H9 (cell line): Measurements from ENCODE around the gene DSEL. TPM values are rescaled to one million over a fixed set of nuclear protein-coding genes. Genes with fewer than 3 reads are reported as not detected.

Source experiments
- DNase-seq: peaks from one replicate; pipeline ENCODE4 v3.0.0-alpha.2; 2017
- H2AFZ ChIP-seq: one replicate; pipeline ENCODE4 v1.6.1; 2013; ENCODE audit warnings: mild to moderate bottlenecking, low read length, control low read depth, moderate library complexity
- H2AK5ac ChIP-seq: 2 replicates; pipeline ENCODE4 v1.6.1; 2013; ENCODE audit warnings: low read length, control low read depth, mixed read lengths; ENCODE audit not compliant: insufficient read length
- H2BK120ac ChIP-seq: one replicate; pipeline ENCODE4 v1.6.1; 2013; ENCODE audit warnings: low read depth, mild to moderate bottlenecking, low read length, control low read depth, inconsistent platforms; ENCODE audit not compliant: poor library complexity, severe bottlenecking
- H2BK12ac ChIP-seq: 2 replicates; pipeline ENCODE4 v1.6.1; 2013; ENCODE audit warnings: low read length, control low read depth, mixed read lengths, low read depth; ENCODE audit not compliant: insufficient read length
- H2BK15ac ChIP-seq: 2 replicates; pipeline ENCODE4 v1.6.1; 2013; ENCODE audit warnings: low read depth, low read length, control low read depth
- H2BK20ac ChIP-seq: one replicate; pipeline ENCODE4 v1.6.1; 2013; ENCODE audit warnings: low read depth, mild to moderate bottlenecking, low read length, control low read depth, inconsistent platforms; ENCODE audit not compliant: poor library complexity, severe bottlenecking
- H2BK5ac ChIP-seq: 2 replicates; pipeline ENCODE4 v1.6.1; 2013; ENCODE audit warnings: low read length, control low read depth, mixed read lengths; ENCODE audit not compliant: insufficient read length
- H3K14ac ChIP-seq: 2 replicates; pipeline ENCODE4 v1.6.1; 2013; ENCODE audit warnings: low read length, control low read depth; ENCODE audit not compliant: insufficient read depth
- H3K18ac ChIP-seq: 2 replicates; pipeline ENCODE4 v1.6.1; 2013; ENCODE audit warnings: low read depth, mild to moderate bottlenecking, mixed read lengths, low read length, control low read depth; ENCODE audit not compliant: insufficient read length
- H3K23ac ChIP-seq: 2 replicates; pipeline ENCODE4 v1.6.1; 2013; ENCODE audit warnings: low read length, control low read depth, mixed read lengths, low read depth; ENCODE audit not compliant: insufficient read length
- H3K23me2 ChIP-seq: 2 replicates; pipeline ENCODE4 v1.6.1; 2013; ENCODE audit warnings: low read depth, mild to moderate bottlenecking, mixed read lengths, low read length, control low read depth; ENCODE audit not compliant: insufficient read length, poor library complexity, severe bottlenecking
- H3K27ac ChIP-seq: 2 replicates; pipeline ENCODE4 v1.5.1; 2013; ENCODE audit warnings: low read length, control low read depth, mixed read lengths, low read depth; ENCODE audit not compliant: insufficient read length
- H3K27me3 ChIP-seq: 2 replicates; pipeline ENCODE4 v1.6.1; 2013; ENCODE audit warnings: low read length, control low read depth, inconsistent platforms; ENCODE audit not compliant: insufficient read depth
- H3K4ac ChIP-seq: 2 replicates; pipeline ENCODE4 v1.6.1; 2013; ENCODE audit warnings: low read depth, mild to moderate bottlenecking, control low read depth, inconsistent platforms, low read length, moderate library complexity
- H3K4me1 ChIP-seq: 2 replicates; pipeline ENCODE4 v1.6.1; 2013; ENCODE audit warnings: low read length, control low read depth, inconsistent platforms; ENCODE audit not compliant: insufficient read depth
- H3K4me2 ChIP-seq: 2 replicates; pipeline ENCODE4 v1.6.1; 2013; ENCODE audit warnings: low read length, control low read depth, mixed read lengths; ENCODE audit not compliant: insufficient read length, insufficient read depth
- H3K56ac ChIP-seq: 2 replicates; pipeline ENCODE4 v1.6.1; 2013; ENCODE audit warnings: low read depth, mild to moderate bottlenecking, mixed read lengths, low read length, control low read depth; ENCODE audit not compliant: insufficient read length
- H3K79me1 ChIP-seq: 2 replicates; pipeline ENCODE4 v1.6.1; 2013; ENCODE audit warnings: low read depth, mild to moderate bottlenecking, moderate library complexity, low read length, control low read depth, inconsistent platforms; ENCODE audit not compliant: insufficient read depth, poor library complexity, severe bottlenecking
- H3K79me2 ChIP-seq: 2 replicates; pipeline ENCODE4 v1.6.1; 2013; ENCODE audit warnings: low read length, control low read depth, inconsistent platforms; ENCODE audit not compliant: insufficient read depth
- H3K9ac ChIP-seq: 2 replicates; pipeline ENCODE4 v1.6.1; 2013; ENCODE audit warnings: low read length, control low read depth, mixed read lengths; ENCODE audit not compliant: insufficient read length; ENCODE audit errors: extremely low read depth
- H3K9me3 ChIP-seq: one replicate; pipeline ENCODE4 v1.6.1; 2013; ENCODE audit warnings: low read depth, low read length, inconsistent platforms; ENCODE audit not compliant: control insufficient read depth
- H3T11ph ChIP-seq: one replicate; pipeline ENCODE4 v1.6.1; 2013; ENCODE audit warnings: mild to moderate bottlenecking, low read length, control low read depth, inconsistent platforms
- H4K20me1 ChIP-seq: one replicate; pipeline ENCODE4 v1.6.1; 2013; ENCODE audit not compliant: control insufficient read depth, insufficient read length, insufficient read depth
- H4K5ac ChIP-seq: 2 replicates; pipeline ENCODE4 v1.6.1; 2013; ENCODE audit warnings: low read depth, mild to moderate bottlenecking, mixed read lengths, low read length, control low read depth; ENCODE audit not compliant: insufficient read length
- H4K8ac ChIP-seq: replicated peaks from 2 replicates; pipeline ENCODE4 v1.6.1; 2013; ENCODE audit warnings: low read length, control low read depth, mixed read lengths, low read depth; ENCODE audit not compliant: insufficient read length
- H4K91ac ChIP-seq: 2 replicates; pipeline ENCODE4 v1.6.1; 2013; ENCODE audit warnings: low read depth, mild to moderate bottlenecking, moderate library complexity, mixed read lengths, low read length, control low read depth; ENCODE audit not compliant: insufficient read length
- H3K27ac Mint-ChIP-seq, 3 experiments: 2 replicates in 2 of 3; 3 replicates in 1 of 3; pipeline ENCODE4 v1.8.0; 2020 to 2021; ENCODE audit warnings: mixed read lengths in 3 of 3, mild to moderate bottlenecking in 1 of 3, moderate library complexity in 1 of 3
- H3K27me3 Mint-ChIP-seq: 2 replicates; pipeline ENCODE4 v1.8.0; 2021; ENCODE audit warnings: low read depth, mild to moderate bottlenecking, moderate library complexity, mixed read lengths
- H3K36me3 Mint-ChIP-seq, 3 experiments: 2 replicates in 2 of 3; 3 replicates in 1 of 3; pipeline ENCODE4 v1.8.0; 2020 to 2021; ENCODE audit warnings: low read depth in 3 of 3, mixed read lengths in 3 of 3; ENCODE audit not compliant: insufficient read depth in 1 of 3
- H3K4me1 Mint-ChIP-seq, 2 experiments: 2 replicates each; pipeline ENCODE4 v1.8.0; 2020; ENCODE audit warnings: mixed read lengths in 2 of 2
- H3K4me3 Mint-ChIP-seq, 2 experiments: 2 replicates in 1 of 2; 3 replicates in 1 of 2; pipeline ENCODE4 v1.8.0; 2020 to 2021; ENCODE audit warnings: mild to moderate bottlenecking in 2 of 2, mixed read lengths in 2 of 2, moderate library complexity in 1 of 2
- H3K9me3 Mint-ChIP-seq, 2 experiments: 2 replicates in 1 of 2; 3 replicates in 1 of 2; pipeline ENCODE4 v1.8.0; 2020; ENCODE audit warnings: mild to moderate bottlenecking in 2 of 2, mixed read lengths in 2 of 2, moderate library complexity in 1 of 2
- WGBS: extraction: QIAGEN DNeasy Blood & Tissue Kit; methylation state at CpG from one replicate; pipeline ENCODE4 v1.1.7; 2013; ENCODE audit warnings: missing lambda C conversion rate, low lambda C conversion rate, mixed read lengths; ENCODE audit not compliant: insufficient read length; ENCODE audit errors: extremely low coverage; 5-methylcytosine and 5-hydroxymethylcytosine counted together
- total RNA-seq: library from RNA; stranded (reverse); gene quantifications from 2 replicates; pipeline ENCODE4 v1.2.1, GENCODE V29; 2021
- TF ChIP-seq, protein P1 (sequence below): fragments of 200-600 bp; sonication (generic); conservative IDR thresholded peaks from 3 replicates; pipeline ENCODE4 v1.8.0; 2021; ENCODE audit warnings: antibody characterized with exemption, mild to moderate bottlenecking

The DSEL gene
- total RNA-seq, 1 experiment from 2014 or later: 6.0 TPM

DNA sequence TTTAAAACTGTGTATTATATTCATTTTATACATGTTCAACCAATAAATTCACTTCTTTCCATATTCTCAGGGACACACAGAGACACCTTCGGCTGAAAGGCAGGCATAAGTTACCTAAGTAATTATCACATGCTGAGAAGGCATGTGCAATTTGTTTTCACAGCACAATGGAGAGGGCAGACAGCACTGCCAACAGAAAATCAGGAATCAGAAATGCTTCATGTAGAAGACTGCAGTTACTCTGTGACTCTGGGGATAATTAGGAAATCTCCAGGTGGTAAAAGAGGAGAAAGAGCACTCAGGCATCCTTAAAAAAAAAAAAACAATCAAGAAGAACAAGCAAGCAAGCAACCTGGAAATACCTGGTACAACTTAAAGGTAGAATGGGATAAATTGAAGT, 49.3 kb downstream of the DSEL start:
- H2AK5ac ChIP-seq: no peak overlapping the region
- H3K23me2 ChIP-seq: no peaks in the 10 kb centered on the region
- no peaks in the 10 kb centered on the region for H3K79me2 ChIP-seq
- H3K14ac ChIP-seq: no peak overlapping the region
- no peak overlapping the region for H2BK120ac ChIP-seq
- no peak overlapping the region for H3K27ac ChIP-seq
- no peaks in the 10 kb centered on the region for H3K27me3 ChIP-seq
- H4K8ac ChIP-seq: no peak overlapping the region
- H3K56ac ChIP-seq: no peak overlapping the region
- H3K4me3 Mint-ChIP-seq: no peak overlapping the region
- H3K9ac ChIP-seq: no peak overlapping the region
- peaks cover 0 to 3% (median 0%) of the 10 kb centered on the region in 3 experiments; a peak in 1 of 7 replicates for H3K36me3 Mint-ChIP-seq
- H2BK12ac ChIP-seq: no peak overlapping the region
- peaks cover 17 to 21% of the 10 kb centered on the region in 2 experiments for H3K4me1 Mint-ChIP-seq
- H2BK15ac ChIP-seq: no peak overlapping the region
- no peak overlapping the region for H3K4me2 ChIP-seq
- no peaks in the 10 kb centered on the region for H3K27me3 Mint-ChIP-seq
- no CpG with 5 or more reads among the region's 1 CpG for WGBS
- peak overlapping the region in 1 of 3 experiments; percentile 30; a peak in 2 of 7 replicates for H3K27ac Mint-ChIP-seq
- no peak overlapping the region for H2BK5ac ChIP-seq
- H3K18ac ChIP-seq: no peak overlapping the region
- H4K20me1 ChIP-seq: no peaks in the 10 kb centered on the region
- no peak overlapping the region for H3K23ac ChIP-seq
- no peaks in the 10 kb centered on the region for H3K79me1 ChIP-seq
- TF ChIP-seq, protein P1, sequence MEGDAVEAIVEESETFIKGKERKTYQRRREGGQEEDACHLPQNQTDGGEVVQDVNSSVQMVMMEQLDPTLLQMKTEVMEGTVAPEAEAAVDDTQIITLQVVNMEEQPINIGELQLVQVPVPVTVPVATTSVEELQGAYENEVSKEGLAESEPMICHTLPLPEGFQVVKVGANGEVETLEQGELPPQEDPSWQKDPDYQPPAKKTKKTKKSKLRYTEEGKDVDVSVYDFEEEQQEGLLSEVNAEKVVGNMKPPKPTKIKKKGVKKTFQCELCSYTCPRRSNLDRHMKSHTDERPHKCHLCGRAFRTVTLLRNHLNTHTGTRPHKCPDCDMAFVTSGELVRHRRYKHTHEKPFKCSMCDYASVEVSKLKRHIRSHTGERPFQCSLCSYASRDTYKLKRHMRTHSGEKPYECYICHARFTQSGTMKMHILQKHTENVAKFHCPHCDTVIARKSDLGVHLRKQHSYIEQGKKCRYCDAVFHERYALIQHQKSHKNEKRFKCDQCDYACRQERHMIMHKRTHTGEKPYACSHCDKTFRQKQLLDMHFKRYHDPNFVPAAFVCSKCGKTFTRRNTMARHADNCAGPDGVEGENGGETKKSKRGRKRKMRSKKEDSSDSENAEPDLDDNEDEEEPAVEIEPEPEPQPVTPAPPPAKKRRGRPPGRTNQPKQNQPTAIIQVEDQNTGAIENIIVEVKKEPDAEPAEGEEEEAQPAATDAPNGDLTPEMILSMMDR: no peak
- no peak overlapping the region for H3K4ac ChIP-seq
- no peaks in the 10 kb centered on the region for H3K9me3 ChIP-seq
- no peaks in the 10 kb centered on the region for H3K4me1 ChIP-seq
- no peak overlapping the region for H4K5ac ChIP-seq
- H3T11ph ChIP-seq: no peak overlapping the region
- H2AFZ ChIP-seq: no peak overlapping the region
- no peak overlapping the region for H4K91ac ChIP-seq
- no peak for DNase-seq
- H2BK20ac ChIP-seq: no peak overlapping the region
- H3K9me3 Mint-ChIP-seq: peaks cover 3 to 4% of the 10 kb centered on the region in 2 experiments; a peak in 2 of 5 replicates
